Common myeloid progenitor, CD34-positive (primary cell): ENCODE data around the gene ERCC6L.

Experiments used
- CTCF ChIA-PET: fragments of 350-600 bp; sonication (Branson Sonifier 250); formaldehyde crosslinking; loops from one replicate; lab custom pipeline; 2021; ENCODE audit warnings: antibody characterized with exemption; lab: Charles Lee
- POLR2A ChIA-PET: fragments of 350-600 bp; sonication (Branson Sonifier 250); formaldehyde crosslinking; loops from one replicate; lab custom pipeline; 2021; ENCODE audit warnings: antibody characterized with exemption; lab: Charles Lee
- DNase-seq, 3 donors: peaks; one replicate each; pipeline versions ENCODE4 v3.0.0 to v3.0.0-alpha.2; 2013
- H3K27ac ChIP-seq, 2 experiments: 1 replicate in 1 of 2; 2 replicates in 1 of 2; pipeline ENCODE4 v1.7.0; 2013; ENCODE audit warnings: inconsistent platforms in 2 of 2, low read length in 2 of 2, mild to moderate bottlenecking in 2 of 2, low read depth in 1 of 2, moderate library complexity in 1 of 2; ENCODE audit not compliant: severe bottlenecking in 2 of 2, insufficient read depth in 1 of 2, poor library complexity in 1 of 2
- H3K27me3 ChIP-seq, 5 experiments: replicated peaks in 2 of 5; 1 replicate in 3 of 5; 2 replicates in 2 of 5; pipeline versions ENCODE4 v1.6.1 to v1.7.0; 2013; ENCODE audit warnings: low read length in 4 of 5, mild to moderate bottlenecking in 2 of 5, moderate library complexity in 2 of 5, inconsistent platforms in 1 of 5; ENCODE audit not compliant: insufficient read depth in 5 of 5, control insufficient read depth in 4 of 5
- H3K36me3 ChIP-seq, 4 experiments: 1 replicate in 2 of 4; 2 replicates in 2 of 4; pipeline versions ENCODE4 v1.6.1 to v1.7.0; 2013; ENCODE audit warnings: low read length in 3 of 4, control low read depth in 1 of 4, mild to moderate bottlenecking in 1 of 4; ENCODE audit not compliant: control insufficient read depth in 4 of 4, insufficient read depth in 4 of 4
- H3K4me1 ChIP-seq, 4 experiments: 1 replicate in 3 of 4; 2 replicates in 1 of 4; pipeline versions ENCODE4 v1.6.1 to v1.7.1; 2013; ENCODE audit warnings: low read length in 3 of 4, mild to moderate bottlenecking in 3 of 4, control low read depth in 1 of 4, inconsistent platforms in 1 of 4, moderate library complexity in 1 of 4; ENCODE audit not compliant: control insufficient read depth in 4 of 4, insufficient read depth in 4 of 4; ENCODE audit errors: control extremely low read depth in 1 of 4
- H3K4me3 ChIP-seq, 7 experiments: 1 replicate in 4 of 7; 2 replicates in 3 of 7; pipeline versions ENCODE4 v1.5.1 to v1.7.0; 2013; ENCODE audit warnings: mild to moderate bottlenecking in 7 of 7, low read length in 6 of 7, moderate library complexity in 6 of 7, inconsistent platforms in 2 of 7, low read depth in 2 of 7, control low read depth in 1 of 7; ENCODE audit not compliant: insufficient read depth in 4 of 7, control insufficient read depth in 1 of 7; ENCODE audit errors: extremely low read depth in 1 of 7
- H3K9me3 ChIP-seq, 5 experiments: 1 replicate in 4 of 5; 2 replicates in 1 of 5; pipeline versions ENCODE4 v1.6.1 to v1.7.1; 2013; ENCODE audit warnings: low read length in 4 of 5, mild to moderate bottlenecking in 2 of 5, inconsistent platforms in 1 of 5, low read depth in 1 of 5, moderate library complexity in 1 of 5; ENCODE audit not compliant: control insufficient read depth in 4 of 5, insufficient read depth in 2 of 5; ENCODE audit errors: control extremely low read depth in 1 of 5
- WGBS: methylation state at CpG from one replicate; pipeline ENCODE4 v1.1.5; 2013; ENCODE audit not compliant: insufficient coverage; 5-methylcytosine and 5-hydroxymethylcytosine counted together

ERCC6L gene

GRCh38 chrX:72268597-72269365 is 30.0 kb upstream of the ERCC6L start:
- Histone ChIP-seq H3K27me3 (no peaks in the 10 kb centered on the region), H3K4me1 (peaks cover 0 to 12% (median 0%) of the 10 kb centered on the region in 4 experiments), H3K4me3 (no peak overlapping the region), H3K9me3 (no peaks in the 10 kb centered on the region), H3K36me3 (peaks cover 13 to 61% (median 47%) of the 10 kb centered on the region in 4 experiments), H3K27ac (peak overlapping the region in 1 of 2 experiments; percentile 10)
- WGBS, result 100% methylated on average over 2 of the region's 2 CpGs
- ChIA-PET CTCF (interaction anchor here (0.9 to 1.3 kb wide), 3 partner anchors 8 to 250 kb away, joined by 3 to 4 read pairs (median 3); partner anchors contain the start of gene RPS4X), POLR2A (interaction anchor here (1.1 kb wide), 1 partner anchor 8 kb away, joined by 7 read pairs; the partner anchor contains the start of gene RPS4X)
- DNase-seq, result no peak

- H3K4me1 ChIP-seq, result peaks cover 0 to 3% (median 0%) of the 10 kb centered on the region in 4 experiments
- no peak overlapping the region for H3K4me3 ChIP-seq
- H3K36me3 ChIP-seq, result peaks cover 3 to 26% (median 19%) of the 10 kb centered on the region in 4 experiments
- H3K9me3 ChIP-seq, result no peaks in the 10 kb centered on the region
- H3K27ac ChIP-seq, result no peak overlapping the region
- ChIA-PET POLR2A (no interaction called here), CTCF (no interaction called here)
- no peaks in the 10 kb centered on the region for H3K27me3 ChIP-seq
- WGBS, result 100% methylated on average over 1 of the region's 3 CpGs
- DNase-seq, result no peak
These were observed 26.4 kb upstream of the ERCC6L start for GRCh38 chrX:72265263-72265662.

GRCh38 chrX:72262077-72262476 is 23.2 kb upstream of the ERCC6L start:
- CTCF ChIA-PET, result no interaction called here
- WGBS, result 93% methylated on average over 7 of the region's 7 CpGs

GRCh38 chrX:72260448-72260847 is 21.6 kb upstream of the ERCC6L start:
- CTCF ChIA-PET, result interaction anchor here (1.2 kb wide), 1 partner anchor 13 kb away, joined by 4 read pairs; no protein-coding TSS in a partner anchor
- Histone ChIP-seq H3K4me3 (no peak overlapping the region), H3K4me1 (peaks cover 0 to 2% (median 0%) of the 10 kb centered on the region in 4 experiments), H3K9me3 (no peaks in the 10 kb centered on the region), H3K27me3 (peaks cover 0 to 19% (median 3%) of the 10 kb centered on the region in 5 experiments), H3K36me3 (no peaks in the 10 kb centered on the region), H3K27ac (no peak overlapping the region)
- WGBS, result 100% methylated on average over 4 of the region's 4 CpGs
- DNase-seq, result no peak
- POLR2A ChIA-PET, result no interaction called here

More at GRCh38 chrX:72262077-72262476, 23.2 kb upstream of the ERCC6L start:
- POLR2A ChIA-PET, result no interaction called here
- H3K9me3 ChIP-seq, result no peaks in the 10 kb centered on the region
- H3K27me3 ChIP-seq, result peaks cover 0 to 4% (median 0%) of the 10 kb centered on the region in 5 experiments
- no peak overlapping the region for H3K4me3 ChIP-seq
- no peak overlapping the region for H3K27ac ChIP-seq
- H3K36me3 ChIP-seq, result peaks cover 0 to under 1% (median 0%) of the 10 kb centered on the region in 4 experiments
- no peaks in the 10 kb centered on the region for H3K4me1 ChIP-seq
- DNase-seq, result no peak

- no peak overlapping the region for H3K27ac ChIP-seq
- H3K4me3 ChIP-seq, result no peak overlapping the region
- WGBS, result 92% methylated on average over 5 of the region's 7 CpGs
- ChIA-PET CTCF (no interaction called here), POLR2A (interaction anchor here (0.8 kb wide), 1 partner anchor 19 kb away, joined by 4 read pairs; the partner anchor contains the start of gene RPS4X)
- no peak for DNase-seq
- H3K9me3 ChIP-seq, result no peaks in the 10 kb centered on the region
- peaks cover 0 to 4% (median 0%) of the 10 kb centered on the region in 4 experiments for H3K4me1 ChIP-seq
- no peaks in the 10 kb centered on the region for H3K36me3 ChIP-seq
- peaks cover 0 to 40% (median 11%) of the 10 kb centered on the region in 5 experiments for H3K27me3 ChIP-seq
These were observed 19.3 kb upstream of the ERCC6L start for GRCh38 chrX:72258174-72258573.

GRCh38 chrX:72255864-72256263 is 17.0 kb upstream of the ERCC6L start:
- POLR2A ChIA-PET, result no interaction called here
- no peaks in the 10 kb centered on the region for H3K36me3 ChIP-seq
- no peak overlapping the region for H3K27ac ChIP-seq
- no peak overlapping the region for H3K4me3 ChIP-seq
- H3K27me3 ChIP-seq, result peaks cover 0 to 51% (median 11%) of the 10 kb centered on the region in 5 experiments
- no peaks in the 10 kb centered on the region for H3K9me3 ChIP-seq
- peaks cover 0 to 4% (median 0%) of the 10 kb centered on the region in 4 experiments for H3K4me1 ChIP-seq
- DNase-seq, result no peak
- WGBS, result 74% methylated on average over 3 of the region's 7 CpGs
- CTCF ChIA-PET, result no interaction called here

GRCh38 chrX:72255445-72255844 is 16.6 kb upstream of the ERCC6L start:
- CTCF ChIA-PET, result no interaction called here
- POLR2A ChIA-PET, result no interaction called here
- Histone ChIP-seq H3K36me3 (no peaks in the 10 kb centered on the region), H3K4me1 (peaks cover 0 to 4% (median 0%) of the 10 kb centered on the region in 4 experiments), H3K27me3 (peaks cover 0 to 51% (median 11%) of the 10 kb centered on the region in 5 experiments), H3K9me3 (no peaks in the 10 kb centered on the region), H3K27ac (no peak overlapping the region), H3K4me3 (peak overlapping the region in 2 of 7 experiments; percentile 23 to 29)
- no peak for DNase-seq
- 17% methylated on average over 12 of the region's 24 CpGs for WGBS
